ENCODE measurements around the gene CHFR.
A peak's percentile ranks its signal among the peaks of the same experiment; 100 is the strongest.
"Not testable (repeated sequence)": the region's sequence is repeated elsewhere in the genome, so short reads cannot be mapped to it uniquely, and the experiment has no call there.

The CHFR gene

GRCh38 chr12:132908145-132909029 lies 21.0 kb upstream of the CHFR start:
- peaks cover 11% of the 10 kb centered on the region for H3K9me3 Mint-ChIP-seq

GRCh38 chr12:132907789-132908144 lies 20.4 kb upstream of the CHFR start:
- not testable (repeated sequence) for H3K27me3 Mint-ChIP-seq; H3K9me3 Mint-ChIP-seq; H3K4me1 Mint-ChIP-seq; DNase-seq (ENCODE audit: low spot score in 2 of 2); ATAC-seq (replicated peaks; ENCODE audit: extremely low read depth, poor library complexity, severe bottlenecking)
- peak overlapping the region; percentile 86 for H3K27ac Mint-ChIP-seq (ENCODE audit: low read depth)
- H3K36me3 Mint-ChIP-seq (ENCODE audit: insufficient read depth), result peaks cover 13% of the 10 kb centered on the region
- H3K4me3 Mint-ChIP-seq, result peak overlapping the region; percentile 85

More at GRCh38 chr12:132908145-132909029, 21.0 kb upstream of the CHFR start:
- peaks cover 11% of the 10 kb centered on the region for H3K36me3 Mint-ChIP-seq (ENCODE audit: insufficient read depth)
- peak overlapping the region; percentile 86 for H3K27ac Mint-ChIP-seq (ENCODE audit: low read depth)
- no peaks in the 10 kb centered on the region for H3K27me3 Mint-ChIP-seq
- H3K4me1 Mint-ChIP-seq, result no peaks in the 10 kb centered on the region
- H3K4me3 Mint-ChIP-seq, result peak overlapping the region; percentile 85
- ATAC-seq (replicated peaks; ENCODE audit: extremely low read depth, poor library complexity, severe bottlenecking) (peak; percentile 97), DNase-seq (ENCODE audit: low spot score in 2 of 2) (peak; percentile 79 to 91)

DNA sequence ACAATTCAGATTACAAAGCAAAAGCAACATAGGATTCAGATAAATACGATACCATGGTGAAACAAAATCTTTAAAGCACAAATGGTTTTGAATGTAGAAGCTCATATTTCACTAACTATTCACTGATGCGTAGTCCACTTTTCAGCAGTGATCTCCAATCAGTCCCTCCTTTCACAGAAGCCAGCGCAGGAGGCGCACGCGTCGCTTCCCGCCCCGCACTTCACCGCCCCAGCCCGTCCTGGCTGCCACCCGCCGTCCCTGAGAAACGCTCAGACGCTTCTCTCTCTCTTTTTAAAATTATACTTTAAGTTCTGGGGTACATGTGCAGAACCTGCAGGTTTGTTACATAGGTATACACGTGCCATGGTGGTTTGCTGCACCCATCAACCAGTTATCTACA lies 19.8 kb upstream of the CHFR start:
- H3K27me3 Mint-ChIP-seq, result no peaks in the 10 kb centered on the region
- H3K4me3 Mint-ChIP-seq, result peak overlapping the region; percentile 9
- H3K4me1 Mint-ChIP-seq, result no peaks in the 10 kb centered on the region
- peaks cover 13% of the 10 kb centered on the region for H3K36me3 Mint-ChIP-seq (ENCODE audit: insufficient read depth)
- peaks cover 6% of the 10 kb centered on the region for H3K9me3 Mint-ChIP-seq
- ATAC-seq (replicated peaks; ENCODE audit: extremely low read depth, poor library complexity, severe bottlenecking) (no peak), DNase-seq (ENCODE audit: low spot score in 2 of 2) (no peak)
- no peak overlapping the region for H3K27ac Mint-ChIP-seq (ENCODE audit: low read depth)

DNA sequence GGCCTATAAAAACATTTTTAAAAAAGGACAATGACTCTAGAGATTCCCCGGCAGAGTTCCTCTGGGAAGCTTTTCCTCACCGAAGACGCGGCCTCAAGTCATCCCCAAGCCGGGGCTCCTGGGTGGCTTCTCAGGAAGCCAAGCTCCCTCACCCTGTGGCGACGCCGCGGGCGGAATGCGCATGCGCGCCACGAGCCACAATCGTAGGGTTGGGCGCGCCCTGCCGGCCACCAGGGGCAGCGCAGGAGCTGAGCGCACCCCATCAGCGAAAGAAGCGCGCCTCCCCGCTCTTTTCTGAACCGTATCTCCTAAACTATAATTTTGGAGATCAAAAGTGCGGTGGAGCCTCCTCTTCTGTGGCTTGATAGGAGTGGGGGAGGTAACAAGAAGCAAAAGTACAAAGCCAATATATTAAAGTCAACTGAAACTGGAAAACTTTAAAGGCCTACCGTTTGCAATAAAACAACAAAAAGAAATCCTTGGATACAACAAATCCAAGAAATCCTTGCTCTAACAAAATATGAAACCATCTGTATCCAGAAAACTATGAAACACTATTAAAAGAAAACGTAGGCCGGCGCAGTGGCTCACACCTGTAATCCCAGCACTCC lies 17.4 kb upstream of the CHFR start:
- Mint-ChIP-seq H3K4me3 (peak overlapping the region; percentile 38), H3K9me3 (no peaks in the 10 kb centered on the region), H3K4me1 (no peaks in the 10 kb centered on the region), H3K36me3 (ENCODE audit: insufficient read depth) (peaks cover 11% of the 10 kb centered on the region), H3K27me3 (no peaks in the 10 kb centered on the region), H3K27ac (ENCODE audit: low read depth) (peak overlapping the region; percentile 80)
- ATAC-seq (replicated peaks; ENCODE audit: extremely low read depth, poor library complexity, severe bottlenecking), result no peak
- DNase-seq (ENCODE audit: low spot score in 2 of 2), result peak; percentile 75 to 81

GRCh38 chr12:132899033-132899432 lies 11.6 kb upstream of the CHFR start:
- peaks cover 5% of the 10 kb centered on the region for H3K36me3 Mint-ChIP-seq (ENCODE audit: insufficient read depth)
- DNase-seq (ENCODE audit: low spot score in 2 of 2) (no peak), ATAC-seq (replicated peaks; ENCODE audit: extremely low read depth, poor library complexity, severe bottlenecking) (no peak)
- no peaks in the 10 kb centered on the region for H3K9me3 Mint-ChIP-seq
- no peak overlapping the region for H3K4me3 Mint-ChIP-seq
- H3K27me3 Mint-ChIP-seq, result no peaks in the 10 kb centered on the region
- no peaks in the 10 kb centered on the region for H3K4me1 Mint-ChIP-seq
- no peak overlapping the region for H3K27ac Mint-ChIP-seq (ENCODE audit: low read depth)

GRCh38 chr12:132888852-132889251 lies 1.4 kb upstream of the CHFR start:
- Mint-ChIP-seq H3K4me3 (peak overlapping the region; percentile 100), H3K4me1 (peaks cover 16% of the 10 kb centered on the region), H3K27ac (ENCODE audit: low read depth) (peak overlapping the region; percentile 100), H3K9me3 (no peaks in the 10 kb centered on the region), H3K27me3 (no peaks in the 10 kb centered on the region), H3K36me3 (ENCODE audit: insufficient read depth) (peaks cover 13% of the 10 kb centered on the region)
- ATAC-seq (replicated peaks; ENCODE audit: extremely low read depth, poor library complexity, severe bottlenecking) (no peak), DNase-seq (ENCODE audit: low spot score in 2 of 2) (no peak)

GRCh38 chr12:132886529-132887477 lies 602 bp downstream of the CHFR start:
- peaks cover 20% of the 10 kb centered on the region for H3K36me3 Mint-ChIP-seq (ENCODE audit: insufficient read depth)
- peak overlapping the region; percentile 100 for H3K4me3 Mint-ChIP-seq
- H3K9me3 Mint-ChIP-seq, result no peaks in the 10 kb centered on the region
- no peaks in the 10 kb centered on the region for H3K27me3 Mint-ChIP-seq
- H3K27ac Mint-ChIP-seq (ENCODE audit: low read depth), result peak overlapping the region; percentile 100
- peaks cover 16% of the 10 kb centered on the region for H3K4me1 Mint-ChIP-seq
- ATAC-seq (replicated peaks; ENCODE audit: extremely low read depth, poor library complexity, severe bottlenecking) (peak; percentile 2), DNase-seq (ENCODE audit: low spot score in 2 of 2) (no peak)

GRCh38 chr12:132881818-132882217 lies 5.6 kb downstream of the CHFR start:
- Mint-ChIP-seq H3K4me3 (no peak overlapping the region), H3K9me3 (no peaks in the 10 kb centered on the region), H3K27ac (ENCODE audit: low read depth) (no peak overlapping the region), H3K36me3 (ENCODE audit: insufficient read depth) (peaks cover 39% of the 10 kb centered on the region), H3K4me1 (peaks cover 15% of the 10 kb centered on the region), H3K27me3 (no peaks in the 10 kb centered on the region)
- no peak for ATAC-seq (replicated peaks; ENCODE audit: extremely low read depth, poor library complexity, severe bottlenecking)
- no peak for DNase-seq (ENCODE audit: low spot score in 2 of 2)

DNA sequence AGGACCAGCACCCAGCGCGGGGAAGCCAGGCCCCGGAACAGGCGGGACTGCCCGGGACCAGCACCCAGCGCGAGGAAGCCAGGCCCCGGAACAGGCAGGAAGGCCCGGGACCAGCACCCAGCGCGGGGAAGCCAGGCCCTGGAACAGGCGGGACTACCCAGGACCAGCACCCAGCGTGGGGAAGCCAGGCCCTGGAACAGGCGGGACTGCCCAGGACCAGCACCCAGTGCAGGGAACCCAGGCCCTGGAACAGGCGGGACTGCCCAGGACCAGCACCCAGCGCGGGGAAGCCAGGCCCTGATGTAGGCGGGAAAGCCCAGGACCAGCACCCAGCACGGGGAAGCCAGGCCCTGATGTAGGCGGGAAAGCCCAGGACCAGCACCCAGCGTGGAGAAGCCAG lies 12.8 kb downstream of the CHFR start:
- peaks cover 54% of the 10 kb centered on the region for H3K36me3 Mint-ChIP-seq (ENCODE audit: insufficient read depth)

DNA sequence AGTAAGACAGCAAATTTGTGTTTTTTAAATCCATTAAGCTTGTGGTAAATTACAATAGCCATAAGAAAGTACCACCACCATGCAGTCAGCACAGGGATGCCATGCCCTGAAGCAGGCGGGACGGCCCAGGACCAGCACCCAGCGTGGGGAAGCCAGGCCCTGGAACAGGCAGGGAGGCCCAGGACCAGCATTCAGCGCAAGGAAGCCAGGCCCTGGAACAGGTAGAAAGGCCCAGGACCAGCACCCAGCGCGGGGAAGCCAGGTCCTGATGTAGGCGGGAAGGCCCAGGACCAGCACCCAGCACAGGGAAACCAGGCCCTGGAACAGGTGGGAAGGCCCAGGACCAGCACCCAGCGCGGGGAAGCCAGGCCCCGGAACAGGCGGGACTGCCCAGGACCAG lies 13.2 kb downstream of the CHFR start:
- no peak overlapping the region for H3K4me3 Mint-ChIP-seq
- H3K27me3 Mint-ChIP-seq, result no peaks in the 10 kb centered on the region
- peaks cover 52% of the 10 kb centered on the region for H3K36me3 Mint-ChIP-seq (ENCODE audit: insufficient read depth)
- ATAC-seq (replicated peaks; ENCODE audit: extremely low read depth, poor library complexity, severe bottlenecking) (no peak), DNase-seq (ENCODE audit: low spot score in 2 of 2) (no peak)
- H3K27ac Mint-ChIP-seq (ENCODE audit: low read depth), result no peak overlapping the region
- peaks cover 9% of the 10 kb centered on the region for H3K4me1 Mint-ChIP-seq
- no peaks in the 10 kb centered on the region for H3K9me3 Mint-ChIP-seq

More for the DNA sequence above, 12.8 kb downstream of the CHFR start:
- not testable (repeated sequence) for H3K27me3 Mint-ChIP-seq; H3K9me3 Mint-ChIP-seq; H3K27ac Mint-ChIP-seq (ENCODE audit: low read depth); DNase-seq (ENCODE audit: low spot score in 2 of 2); H3K4me3 Mint-ChIP-seq; ATAC-seq (replicated peaks; ENCODE audit: extremely low read depth, poor library complexity, severe bottlenecking)
- peaks cover 11% of the 10 kb centered on the region for H3K4me1 Mint-ChIP-seq

DNA sequence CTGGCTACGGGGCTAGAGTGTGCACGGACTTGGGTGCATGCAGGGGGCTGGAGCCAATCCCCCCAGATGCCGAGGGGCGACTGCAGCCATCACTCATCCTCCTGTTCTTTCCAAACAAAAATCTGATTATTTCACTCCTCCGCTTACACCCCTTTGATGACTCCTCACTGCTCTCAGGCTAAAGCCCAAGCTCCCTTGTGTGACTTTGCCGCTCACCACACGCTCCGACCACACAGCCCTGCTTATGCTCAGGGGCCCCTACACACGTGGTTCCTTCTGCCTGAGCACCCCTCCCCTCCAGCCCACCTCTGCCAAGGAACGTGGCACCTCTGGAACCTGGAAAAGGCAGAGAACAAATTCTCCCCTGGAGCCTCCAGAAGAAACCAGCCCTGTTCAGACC lies 13.7 kb downstream of the CHFR start:
- Mint-ChIP-seq H3K4me1 (peaks cover 9% of the 10 kb centered on the region), H3K27me3 (no peaks in the 10 kb centered on the region), H3K9me3 (no peaks in the 10 kb centered on the region), H3K36me3 (ENCODE audit: insufficient read depth) (peaks cover 50% of the 10 kb centered on the region), H3K27ac (ENCODE audit: low read depth) (no peak overlapping the region), H3K4me3 (no peak overlapping the region)
- no peak for DNase-seq (ENCODE audit: low spot score in 2 of 2)
- no peak for ATAC-seq (replicated peaks; ENCODE audit: extremely low read depth, poor library complexity, severe bottlenecking)

DNA sequence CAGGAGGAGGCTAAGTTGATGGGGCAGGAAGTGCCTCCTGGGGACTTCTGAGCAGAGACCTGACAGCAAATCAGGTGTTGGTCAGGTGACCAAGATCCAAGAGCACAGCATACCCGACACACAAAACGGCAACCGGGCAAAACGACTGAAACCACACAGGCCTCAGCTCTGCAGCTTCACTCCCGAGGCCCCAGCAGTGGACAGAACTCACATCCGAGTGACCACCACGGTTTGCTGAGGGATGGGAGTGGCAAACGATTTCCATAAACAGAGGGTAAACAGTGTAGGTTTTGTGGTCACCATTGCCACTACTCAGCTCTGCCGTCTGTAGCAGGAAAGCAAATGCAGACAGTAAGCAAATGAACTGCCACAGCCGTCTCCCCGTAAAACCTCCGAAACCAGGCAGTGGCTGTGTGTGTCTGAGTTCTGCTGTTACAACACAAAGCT lies 14.4 kb downstream of the CHFR start:
- Mint-ChIP-seq H3K36me3 (ENCODE audit: insufficient read depth) (peaks cover 52% of the 10 kb centered on the region), H3K27me3 (no peaks in the 10 kb centered on the region), H3K27ac (ENCODE audit: low read depth) (peak overlapping the region; percentile 53), H3K4me3 (peak overlapping the region; percentile 34), H3K4me1 (peaks cover 9% of the 10 kb centered on the region), H3K9me3 (no peaks in the 10 kb centered on the region)
- no peak for DNase-seq (ENCODE audit: low spot score in 2 of 2)
- peak; percentile 75 for ATAC-seq (replicated peaks; ENCODE audit: extremely low read depth, poor library complexity, severe bottlenecking)

All from central memory CD8-positive, alpha-beta T cell (primary cell).